ENCODE results near the gene MT1A.
"Not testable (repeated sequence)": the region's sequence is repeated elsewhere in the genome, so short reads cannot be mapped to it uniquely, and the experiment has no call there.

Gene MT1A

DNA sequence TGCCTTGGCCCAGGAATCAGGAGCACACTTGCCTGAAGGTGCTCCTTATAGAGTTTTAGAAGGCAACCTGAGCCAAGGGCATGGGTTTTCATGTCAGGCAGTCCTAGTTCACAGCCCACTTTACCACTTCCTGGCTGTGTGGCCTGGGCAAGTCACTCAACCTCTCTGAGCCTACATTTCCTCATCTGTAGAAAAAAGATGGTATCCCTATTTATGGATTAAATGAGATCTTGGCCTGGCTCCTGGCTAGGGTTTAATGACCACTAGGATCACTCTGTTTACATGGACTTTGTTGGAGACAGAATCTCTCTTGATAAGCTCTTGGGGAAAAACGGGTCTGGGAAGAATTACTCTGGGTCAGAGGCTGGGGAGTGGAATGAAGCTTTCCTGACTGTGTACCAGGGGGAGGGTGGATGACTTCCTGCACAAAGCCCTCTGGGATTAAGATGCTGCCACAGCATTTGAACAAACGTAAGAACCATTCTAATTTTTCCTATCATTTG lies 27.8 kb upstream of the MT1A start:
- DNase-seq (ENCODE audit: low read depth), result no peak

DNA sequence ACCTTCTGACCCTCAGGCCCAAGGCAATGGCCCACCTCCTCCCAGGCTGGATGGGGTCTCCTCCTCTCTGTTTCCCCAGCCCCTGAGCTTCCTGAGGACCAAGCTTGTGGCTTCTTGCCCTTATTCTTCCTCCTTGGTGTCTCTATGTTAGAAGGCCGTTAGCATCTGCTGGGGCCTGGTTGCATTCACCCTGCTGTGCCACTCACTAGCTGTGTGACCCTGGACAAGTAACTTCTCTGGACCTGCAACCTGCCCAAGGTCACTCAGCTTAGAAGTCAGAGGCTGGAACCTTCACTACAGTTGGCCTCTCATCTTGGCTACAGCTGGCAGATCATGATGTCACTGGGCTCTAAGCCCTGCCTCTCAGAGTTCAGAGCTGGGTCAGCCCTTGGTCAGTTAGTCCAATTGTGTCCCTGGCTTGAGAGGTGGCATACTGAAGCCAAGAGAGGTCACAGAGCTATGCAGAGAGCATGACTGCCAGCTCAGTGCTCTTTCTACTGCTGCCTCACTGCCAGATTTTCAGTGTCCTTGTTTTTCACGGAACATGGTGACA lies 27.1 kb upstream of the MT1A start:
- no peak for DNase-seq (ENCODE audit: low read depth)

DNA sequence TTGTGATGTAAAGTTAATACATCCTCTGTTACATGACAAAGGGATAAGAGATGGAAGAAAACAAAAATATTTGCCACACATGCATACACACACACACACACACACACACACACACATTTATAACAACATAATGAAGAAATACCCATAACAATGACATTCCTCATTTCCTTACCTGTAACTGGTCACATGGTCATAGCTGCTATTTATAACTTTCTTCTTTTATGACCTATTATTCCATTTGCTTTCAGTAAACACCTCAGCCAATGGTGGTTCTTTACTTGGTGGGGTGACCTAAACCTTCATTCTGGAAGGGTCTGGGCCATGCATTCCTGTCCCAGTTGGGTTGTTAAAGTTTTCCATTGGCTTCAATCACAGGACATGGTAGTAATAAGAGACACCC lies 24.8 kb upstream of the MT1A start:
- DNase-seq (ENCODE audit: low read depth), result no peak

DNA sequence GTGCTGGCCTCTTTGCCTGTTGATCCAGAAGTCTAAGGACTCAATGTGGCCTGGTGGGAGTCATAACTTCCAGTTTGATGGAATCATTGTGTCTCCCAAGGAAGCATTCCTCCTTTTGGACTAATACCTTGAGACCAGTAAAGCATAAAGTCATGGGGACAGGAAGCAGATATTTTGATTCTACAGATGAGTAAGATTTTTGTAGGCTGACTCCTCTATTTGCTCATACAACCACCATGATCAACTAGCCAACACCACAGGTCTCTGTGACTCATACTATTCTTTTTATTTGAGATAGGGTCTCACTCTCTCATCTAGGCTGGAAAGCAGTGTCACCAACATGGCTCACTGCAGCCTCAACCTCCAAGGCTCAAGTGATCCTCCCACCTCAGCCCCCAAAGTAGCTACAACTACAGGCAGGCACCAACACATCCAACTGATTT lies 23.9 kb upstream of the MT1A start:
- no peak for DNase-seq (ENCODE audit: low read depth)

DNA sequence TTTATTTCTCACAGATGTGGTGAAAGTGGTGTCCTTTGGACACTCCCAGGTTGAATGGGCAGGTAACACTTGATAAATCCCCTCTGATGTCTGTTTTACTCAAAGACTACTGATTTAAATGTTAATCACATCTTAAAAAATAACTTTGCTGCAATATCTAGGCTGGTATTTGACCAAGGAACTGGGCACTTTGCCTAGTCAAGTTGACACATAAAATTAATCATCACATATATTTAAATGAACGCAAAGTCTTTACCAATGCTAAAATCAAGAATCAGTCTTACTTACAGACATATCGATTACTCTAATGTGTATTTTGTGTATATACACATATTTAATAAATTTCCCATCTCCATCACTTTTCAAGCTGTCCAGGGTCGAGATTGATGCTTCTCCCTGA lies 23.1 kb upstream of the MT1A start:
- DNase-seq (ENCODE audit: low read depth), result no peak

DNA sequence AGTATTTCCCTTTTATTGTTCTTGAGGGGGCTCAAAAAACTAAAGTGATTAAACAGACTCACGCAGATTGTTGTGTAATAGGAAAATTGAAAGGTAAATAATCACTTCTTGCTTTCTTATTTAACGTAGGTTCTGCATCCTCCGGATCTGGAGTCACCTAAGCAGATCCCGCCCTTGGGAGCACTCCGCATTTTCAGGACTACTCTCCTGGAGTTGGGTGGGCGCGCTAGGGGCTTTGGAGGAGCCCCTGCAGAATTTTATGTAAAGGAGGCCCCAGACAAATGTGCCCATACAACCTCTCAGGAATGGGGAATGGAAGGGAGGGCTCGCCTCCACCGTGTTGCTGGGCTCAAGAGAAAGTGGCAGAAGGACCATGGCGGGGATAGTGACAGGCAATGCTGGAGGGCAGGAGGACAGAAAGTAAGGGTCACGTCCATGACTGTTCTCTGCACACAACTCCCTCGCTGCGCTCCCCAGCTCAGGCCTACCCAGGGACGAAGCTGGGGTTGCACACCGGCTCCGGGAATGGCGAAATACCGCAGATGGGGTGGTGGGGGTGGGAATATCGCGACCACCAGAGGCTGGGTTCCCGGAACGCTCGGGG lies 21.8 kb upstream of the MT1A start:
- no peak for DNase-seq (ENCODE audit: low read depth)

DNA sequence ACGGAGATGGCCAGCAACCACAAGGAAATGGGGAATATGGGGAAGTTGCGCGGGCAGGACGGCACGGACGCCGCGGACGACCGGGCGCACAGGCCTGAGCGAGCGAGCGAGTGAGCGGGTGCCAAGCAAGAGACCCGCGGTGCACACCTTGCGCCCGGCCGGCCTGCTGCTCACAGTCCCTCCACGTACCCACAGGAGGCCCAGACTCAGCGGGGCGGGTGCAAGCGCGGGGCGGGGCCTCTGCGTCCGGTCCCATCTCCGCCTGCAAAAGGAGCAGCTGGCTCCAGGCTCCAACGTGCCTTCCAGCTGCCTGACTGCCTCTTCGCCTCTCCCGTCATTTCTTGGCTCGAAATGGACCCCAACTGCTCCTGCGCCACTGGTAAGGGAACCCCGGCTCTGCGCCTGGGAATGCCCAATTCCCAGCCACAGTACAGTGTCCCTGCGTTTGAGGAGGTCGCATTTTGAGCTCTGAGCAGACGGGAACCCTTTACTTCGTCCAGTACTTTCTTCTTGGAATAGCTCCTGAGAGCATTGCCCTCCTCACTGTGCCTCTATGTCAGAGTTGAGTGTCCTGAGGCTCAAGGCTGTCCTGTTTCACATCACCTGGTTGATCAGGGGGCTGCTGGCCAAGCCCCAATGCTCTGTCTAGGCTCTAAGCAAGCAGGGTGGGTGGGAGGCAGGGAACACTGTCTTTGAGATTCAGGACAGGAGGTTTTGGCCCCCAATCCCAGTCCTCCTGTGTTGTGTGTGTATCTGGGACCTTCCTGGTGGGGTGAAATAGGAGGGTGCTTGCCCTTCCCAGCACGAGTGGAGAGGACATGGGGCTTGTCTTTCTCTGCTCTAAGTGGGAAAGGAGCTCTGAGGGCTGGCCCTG lies 21.0 kb upstream of the MT1A start:
- no peak for DNase-seq (ENCODE audit: low read depth)

DNA sequence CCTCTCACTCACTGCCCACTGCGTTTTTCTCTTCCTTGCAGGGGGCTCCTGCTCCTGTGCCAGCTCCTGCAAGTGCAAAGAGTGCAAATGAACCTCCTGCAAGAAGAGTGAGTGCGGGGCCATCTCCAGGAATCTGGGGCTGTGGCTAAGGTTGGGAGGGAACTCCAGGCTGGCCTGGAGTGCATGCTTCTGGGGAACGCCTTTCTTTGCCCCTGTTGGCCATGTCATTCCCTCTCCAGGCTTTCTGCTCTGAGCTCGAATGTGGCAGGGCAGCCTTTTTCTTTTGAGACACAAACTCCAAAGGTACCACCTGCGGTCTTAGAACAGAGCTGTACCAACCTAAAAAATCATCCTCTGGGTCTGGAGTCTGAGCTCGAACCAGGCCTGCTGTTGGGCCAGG lies 20.3 kb upstream of the MT1A start:
- DNase-seq (ENCODE audit: low read depth), result no peak

DNA sequence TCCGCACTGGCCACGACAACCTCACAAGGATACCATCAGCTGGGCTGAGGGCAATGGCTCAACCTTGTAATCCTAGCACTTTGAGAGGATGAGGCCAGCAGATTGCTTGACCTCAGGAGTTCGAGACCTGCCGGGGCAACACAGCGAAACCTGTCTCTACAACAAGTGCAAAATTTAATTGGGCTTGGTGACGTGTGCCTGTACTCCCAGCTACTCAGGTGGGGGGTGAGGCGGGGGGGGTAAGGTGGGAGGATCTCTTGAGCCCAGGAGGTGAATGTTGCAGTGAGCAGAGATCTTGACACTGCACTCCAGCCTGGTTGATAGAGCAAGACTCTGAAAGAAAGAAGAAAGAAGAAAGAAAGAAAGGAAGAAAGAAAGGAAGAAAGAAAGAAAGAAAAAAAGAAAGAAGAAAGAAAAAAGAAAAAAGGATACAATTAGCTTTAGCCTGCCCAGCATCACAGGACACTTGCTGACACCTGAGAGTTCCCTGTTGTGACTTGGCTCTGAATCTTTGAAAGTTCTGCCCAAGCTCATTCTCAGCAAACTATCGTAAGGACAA lies 18.0 kb upstream of the MT1A start:
- DNase-seq (ENCODE audit: low read depth), result no peak

DNA sequence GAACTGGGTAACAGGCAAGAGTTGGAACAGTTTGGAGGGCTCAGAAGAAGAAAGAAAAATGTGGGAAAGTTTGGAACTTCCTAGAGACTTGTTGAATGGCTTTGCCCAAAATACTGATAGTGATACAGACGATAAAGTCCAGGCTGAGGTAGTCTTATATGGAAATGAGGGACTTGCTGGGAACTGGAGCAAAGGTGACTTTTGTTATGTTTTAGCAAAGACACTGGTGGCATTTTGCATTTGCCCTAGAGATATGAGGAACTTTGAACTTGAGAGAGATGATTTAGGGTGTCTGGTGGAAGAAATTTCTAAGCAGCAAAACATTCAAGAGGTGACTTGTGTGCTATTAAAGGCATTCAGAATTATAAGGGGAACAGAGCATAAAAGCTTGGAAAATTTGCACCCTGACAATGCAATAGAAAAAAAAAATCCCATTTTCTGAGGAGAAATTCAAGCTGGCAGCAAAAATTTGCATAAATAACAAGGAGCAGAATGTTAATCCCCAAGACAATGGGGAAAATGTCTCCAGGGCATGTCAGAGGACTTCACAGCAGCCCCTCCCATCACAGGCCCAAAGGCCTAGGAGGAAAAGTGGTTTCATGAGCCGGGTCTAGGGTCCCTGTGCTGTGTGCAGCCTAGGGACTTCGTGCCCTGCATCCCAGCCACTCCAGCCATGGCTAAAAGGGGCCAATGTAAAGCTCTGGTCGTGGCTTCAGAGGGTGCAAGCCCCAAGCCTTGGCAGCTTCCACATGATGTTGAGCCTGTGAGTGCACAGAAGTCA lies 16.6 kb upstream of the MT1A start:
- not testable (repeated sequence) for DNase-seq (ENCODE audit: low read depth)

DNA sequence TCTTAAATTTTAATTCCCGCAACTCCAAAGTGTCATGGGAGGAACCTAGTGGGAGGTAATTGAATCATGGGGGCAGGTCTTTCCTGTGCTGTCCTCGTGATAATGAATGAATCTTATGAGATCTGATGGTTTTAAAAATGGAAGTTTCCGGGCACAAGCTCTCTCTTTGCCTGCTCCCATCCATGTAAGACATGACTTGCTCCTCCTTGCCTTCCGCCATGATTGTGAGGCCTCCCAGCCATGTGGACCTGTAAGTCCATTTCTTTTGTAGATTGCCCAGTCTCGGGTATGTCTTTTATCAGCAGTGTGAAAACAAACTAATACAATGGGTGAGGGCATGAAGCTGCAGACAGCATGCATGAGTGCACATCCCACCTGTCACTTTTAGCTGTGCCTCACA lies 15.3 kb upstream of the MT1A start:
- DNase-seq (ENCODE audit: low read depth), result not testable (repeated sequence)

DNA sequence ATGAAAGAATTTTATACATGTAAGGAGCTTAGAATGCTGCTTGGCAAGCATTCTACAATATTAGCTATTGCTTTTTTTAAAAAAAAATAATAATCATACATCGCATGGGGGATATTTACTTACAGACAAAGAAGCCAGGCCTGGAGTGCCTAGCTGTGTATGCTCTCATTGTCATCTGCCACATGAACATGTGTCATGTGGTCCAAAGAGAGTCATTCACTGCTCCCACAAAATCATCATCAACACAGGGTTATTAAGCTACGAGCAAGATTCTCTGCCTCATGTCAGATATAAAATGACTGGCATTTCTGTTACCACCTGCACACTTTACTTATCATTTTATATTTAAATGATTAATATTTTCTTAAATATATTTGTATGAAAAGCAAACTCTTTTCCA lies 14.8 kb upstream of the MT1A start:
- no peak for DNase-seq (ENCODE audit: low read depth)

DNA sequence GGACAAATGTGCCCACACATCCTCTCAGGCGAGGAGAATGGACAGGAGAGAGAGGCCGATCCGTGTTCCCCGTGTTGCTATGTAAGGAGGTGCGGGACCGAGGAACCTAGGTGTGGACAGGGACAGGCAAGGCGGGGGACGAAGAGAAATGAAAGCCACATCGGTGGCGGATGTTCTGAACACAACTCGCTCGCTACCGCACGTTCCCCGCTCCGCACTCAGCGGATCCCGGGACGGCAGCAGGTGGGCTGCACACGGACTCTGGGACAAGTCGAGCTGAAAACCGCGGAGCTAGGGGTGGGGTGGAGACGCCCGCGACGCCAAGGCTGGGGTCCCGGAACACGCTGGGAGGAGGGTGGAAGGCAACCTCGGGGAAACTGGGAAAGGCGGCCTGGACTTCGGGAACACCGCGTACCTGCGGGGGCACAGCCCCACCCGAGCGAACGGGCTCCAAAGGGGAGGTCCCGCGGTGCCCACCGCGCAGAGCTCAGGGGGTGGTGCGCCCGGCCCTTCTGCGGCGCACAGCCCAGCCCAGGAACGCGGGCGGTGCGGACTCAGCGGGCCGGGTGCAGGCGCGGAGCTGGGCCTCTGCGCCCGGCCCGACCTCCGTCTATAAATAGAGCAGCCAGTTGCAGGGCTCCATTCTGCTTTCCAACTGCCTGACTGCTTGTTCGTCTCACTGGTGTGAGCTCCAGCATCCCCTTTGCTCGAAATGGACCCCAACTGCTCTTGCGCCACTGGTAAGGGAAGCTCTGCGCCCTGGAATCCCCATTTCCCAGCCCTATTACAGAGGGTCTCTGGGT lies 13.1 kb upstream of the MT1A start, which contains the start of gene MT1E:
Gene MT1E, plus strand, starts transcription at position 642 of the 803 bp plus-strand sequence. Its CDS starts 71 bp downstream, at position 713.
- DNase-seq (ENCODE audit: low read depth), result no peak

DNA sequence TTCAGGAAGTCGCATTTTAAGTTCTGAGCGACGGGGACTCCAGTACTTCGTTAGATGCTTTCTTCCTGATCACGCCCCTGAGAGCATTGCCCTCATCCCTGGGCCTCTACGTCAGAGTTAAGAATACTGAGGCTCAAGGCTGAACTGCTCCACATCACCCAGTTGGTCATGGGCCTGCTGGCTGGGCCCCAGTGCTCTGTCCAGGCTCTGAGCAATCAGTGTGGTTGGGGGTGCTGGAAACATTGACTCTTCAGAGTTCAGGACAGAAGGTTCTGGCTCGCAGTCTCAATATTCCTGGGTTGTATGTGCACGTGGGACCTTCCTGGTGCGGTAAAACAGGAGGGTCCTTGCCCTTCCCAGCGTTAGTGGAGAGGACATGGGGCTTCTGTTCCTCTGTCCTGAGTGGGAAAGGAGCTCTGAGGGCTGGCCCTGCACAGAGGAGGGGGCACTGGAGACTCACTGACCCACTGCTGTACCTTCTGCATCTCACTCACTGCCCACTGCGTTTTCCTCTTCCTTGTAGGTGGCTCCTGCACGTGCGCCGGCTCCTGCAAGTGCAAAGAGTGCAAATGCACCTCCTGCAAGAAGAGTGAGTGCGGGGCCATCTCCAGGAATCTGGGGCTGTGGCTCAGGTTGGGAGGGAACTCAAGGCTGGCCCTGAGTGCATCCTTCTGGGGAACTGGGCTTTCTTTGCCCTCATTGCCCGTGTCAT lies 12.4 kb upstream of the MT1A start:
- no peak for DNase-seq (ENCODE audit: low read depth)

DNA sequence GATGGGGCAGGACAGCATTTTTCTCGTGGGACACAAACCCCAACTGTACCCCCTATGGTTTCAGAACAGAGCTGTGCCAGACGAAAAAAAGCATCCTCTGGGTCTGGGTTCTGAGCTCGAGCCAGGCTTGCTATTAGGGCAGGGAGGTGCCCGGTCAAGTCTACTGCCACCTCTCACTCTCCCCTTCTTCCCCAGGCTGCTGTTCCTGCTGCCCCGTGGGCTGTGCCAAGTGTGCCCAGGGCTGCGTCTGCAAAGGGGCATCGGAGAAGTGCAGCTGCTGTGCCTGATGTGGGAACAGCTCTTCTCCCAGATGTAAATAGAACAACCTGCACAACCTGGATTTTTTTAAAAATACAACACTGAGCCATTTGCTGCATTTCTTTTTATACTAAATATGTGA lies 11.8 kb upstream of the MT1A start:
- no peak for DNase-seq (ENCODE audit: low read depth)

DNA sequence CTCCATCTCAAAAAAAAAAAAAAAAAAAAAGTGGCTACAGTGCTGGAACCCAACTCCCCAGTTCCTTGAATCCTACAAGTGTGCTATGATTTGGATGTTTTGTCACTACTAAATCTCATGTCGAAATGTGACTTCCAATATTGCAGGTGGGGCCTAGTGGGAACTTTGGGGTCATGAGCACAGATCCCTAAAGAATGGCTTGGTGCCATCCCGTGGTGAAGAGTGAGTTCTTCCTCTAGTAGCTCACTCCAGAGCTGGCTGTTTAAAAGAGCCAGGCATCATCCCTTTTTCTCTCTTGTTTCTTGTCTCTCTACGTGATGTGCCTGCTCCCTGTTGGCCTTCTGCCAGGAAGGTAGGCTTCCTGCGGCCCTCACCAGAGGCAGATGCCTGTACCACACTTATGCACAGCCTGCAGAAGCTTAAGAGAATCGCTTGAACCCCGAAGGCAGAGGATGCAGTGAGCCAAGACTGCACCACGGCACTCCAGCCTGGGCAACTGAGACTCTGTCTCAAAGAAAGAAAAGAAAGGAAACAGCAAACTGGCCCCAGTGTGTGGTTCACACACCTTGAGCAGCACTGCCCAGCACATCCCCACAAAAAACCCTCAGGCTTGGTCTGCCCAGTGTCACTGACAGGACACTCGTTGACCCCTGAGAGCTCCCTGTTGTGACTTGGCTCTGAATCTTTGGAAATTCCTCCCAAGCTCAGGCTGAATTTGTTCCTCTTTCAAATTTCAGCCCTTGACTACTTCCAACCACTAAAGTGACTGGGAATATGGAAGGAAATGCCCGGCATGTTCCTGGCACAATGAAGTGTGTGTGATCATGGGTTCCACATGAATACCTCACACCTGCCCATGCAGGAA lies 9.7 kb upstream of the MT1A start:
- no peak for DNase-seq (ENCODE audit: low read depth)

DNA sequence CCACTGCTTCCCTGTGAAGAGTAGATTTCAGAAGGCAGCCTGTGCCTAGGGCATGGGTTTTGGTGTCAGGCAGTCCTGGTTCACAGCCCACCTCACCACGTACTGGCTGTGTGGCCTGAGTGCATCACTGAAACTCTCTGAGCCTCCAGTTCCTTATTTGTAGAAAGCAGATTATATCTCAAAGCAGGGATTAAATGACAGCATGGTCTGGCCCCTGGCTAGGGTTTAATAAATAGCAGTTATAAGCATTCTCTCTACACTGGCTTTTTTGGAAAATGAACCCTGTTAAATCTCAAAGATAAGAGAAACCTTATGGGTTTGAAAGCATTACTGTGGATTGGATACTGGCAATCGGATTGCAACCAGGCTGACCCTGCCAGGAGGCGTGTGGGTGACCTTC lies 8.9 kb upstream of the MT1A start:
- no peak for DNase-seq (ENCODE audit: low read depth)

DNA sequence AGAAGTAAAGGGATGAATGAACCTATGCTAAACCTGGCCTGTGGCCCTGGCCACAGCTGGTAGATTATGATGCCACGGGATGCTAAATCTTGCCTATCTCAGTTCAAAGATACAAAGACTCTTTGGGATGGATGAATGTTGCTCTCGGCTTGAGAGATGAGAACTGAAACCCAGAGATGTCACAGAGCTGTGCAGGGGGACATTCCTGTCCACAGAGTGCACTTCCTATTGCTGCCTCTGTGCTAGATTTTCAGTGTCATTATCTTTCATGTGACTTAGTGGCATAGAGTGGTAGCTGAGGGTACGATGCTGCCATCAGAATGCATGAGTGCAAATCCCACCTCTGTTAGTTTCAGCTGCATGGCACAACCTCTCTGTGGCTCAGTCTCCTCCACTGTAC lies 8.3 kb upstream of the MT1A start:
- no peak for DNase-seq (ENCODE audit: low read depth)

DNA sequence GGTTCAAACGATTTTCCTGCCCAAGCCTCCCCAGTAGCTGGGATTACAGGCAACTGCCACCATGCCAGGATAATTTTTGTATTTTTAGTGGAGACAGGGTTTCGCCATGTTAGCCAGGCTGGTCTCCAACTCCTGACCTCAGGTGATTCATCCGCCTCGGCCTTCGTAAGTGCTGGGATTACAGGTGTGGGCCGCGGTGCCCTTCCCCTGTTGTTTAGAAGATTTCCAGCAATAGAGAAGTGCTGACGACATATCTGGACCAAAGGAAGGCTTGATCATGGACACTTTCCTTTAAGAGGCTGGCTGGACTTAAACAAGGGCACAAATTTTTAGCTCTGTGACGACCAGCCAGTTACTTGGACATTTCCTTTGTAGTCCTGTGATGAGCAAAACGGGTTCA lies 7.3 kb upstream of the MT1A start:
- no peak for DNase-seq (ENCODE audit: low read depth)

DNA sequence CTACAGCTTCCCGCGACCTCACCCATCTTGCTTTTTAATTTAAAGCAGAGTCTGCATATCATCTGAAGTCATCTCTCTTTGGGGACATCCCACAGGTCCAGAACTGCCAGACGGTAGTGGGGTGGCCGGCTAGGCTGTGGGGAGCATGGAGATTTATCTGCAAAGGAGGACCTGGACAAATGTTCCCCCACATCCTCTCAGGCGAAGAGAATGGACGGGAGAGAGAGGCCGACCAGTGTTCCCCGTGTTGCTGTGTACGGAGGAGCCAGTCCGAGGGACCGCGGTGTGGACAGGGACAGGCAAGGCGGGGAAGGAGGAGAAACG lies 6.7 kb upstream of the MT1A start:
- no peak for DNase-seq (ENCODE audit: low read depth)

Data from stimulated activated CD8-positive, alpha-beta memory T cell treated with anti-CD3 and anti-CD28 coated beads, Interleukin-15, amount 100 ng/mL, for 1 hour (primary cell).